ENCODE results near the gene PKP4. TPM values are rescaled to one million over a fixed set of nuclear protein-coding genes. Genes with fewer than 3 reads are reported as not detected.

The PKP4 gene
- total and polyA plus RNA-seq, 9 of the 15 experiments (the other 6 are each of a cell fraction or from before 2014, with no cell fraction given), result 24.6 to 99.1 (median 74.0) TPM

GRCh38 chr2:158477202-158477601, 20.4 kb downstream of the PKP4 start (continued):
- TF ChIP-seq ZHX1 (conservative IDR thresholded peaks at IDR 0.05; ENCODE audit: low read length), result no peak

GRCh38 chr2:158478237-158478636, 21.5 kb downstream of the PKP4 start:
- H3K36me3 ChIP-seq (ENCODE audit: control insufficient read depth, insufficient read depth, low read length), result peaks cover 14% of the 10 kb centered on the region
- no peak overlapping the region for H2AFZ ChIP-seq (ENCODE audit: low read depth, low read length)
- no peaks in the 10 kb centered on the region for H3K9me1 ChIP-seq (ENCODE audit: control insufficient read depth, insufficient read depth, low read length)
- POLR2A ChIA-PET, result interaction anchor here (0.5 to 2.1 kb wide), 4 partner anchors 9 to 645 kb away, joined by 3 to 9 read pairs (median 4); no protein-coding TSS in a partner anchor
- peaks cover 50% of the 10 kb centered on the region for H3K79me2 ChIP-seq (ENCODE audit: control insufficient read depth, insufficient read depth, low read length)
- ATAC-seq (no peak), DNase-seq (ENCODE audit: extremely low read depth in 1 of 4, low spot score in 3 of 4) (no peak), FAIRE-seq (no peak)
- H3K27ac ChIP-seq (ENCODE audit: extremely low read depth, low read depth, low read length), result no peak overlapping the region
- no peaks in the 10 kb centered on the region; a peak in 2 of 5 replicates for H3K4me1 ChIP-seq (replicated peaks in 1 of 2; ENCODE audit: control insufficient read depth in 2 of 2, insufficient read depth in 2 of 2, low read length in 2 of 2)
- in situ Hi-C loops (cut with MboI) (no loop called here), intact Hi-C loops (cut with micrococcal nuclease) (no loop called here)
- no peak overlapping the region for H3K4me2 ChIP-seq (ENCODE audit: insufficient read depth, low read length)
- no TSS peak for BruUV-seq (replicated peaks)
- H3K27me3 ChIP-seq (ENCODE audit: control insufficient read depth in 2 of 2, insufficient read depth in 2 of 2, low read length in 2 of 2), result no peaks in the 10 kb centered on the region
- 85% methylated on average over 6 of the region's 6 CpGs for WGBS (ENCODE audit: insufficient coverage, low coverage, missing lambda C conversion rate)
- no peak overlapping the region for H3K4me3 ChIP-seq
- H3K9me3 ChIP-seq (replicated peaks; ENCODE audit: control insufficient read depth, insufficient read depth, low read depth, low read length), result no peaks in the 10 kb centered on the region
- H4K20me1 ChIP-seq (replicated peaks; ENCODE audit: control insufficient read depth, insufficient read depth, low read length), result no peaks in the 10 kb centered on the region
- CTCF ChIA-PET (ENCODE audit: low intra/inter-chr PET ratio), result interaction anchor here (0.6 kb wide), 1 partner anchor 52 kb away, joined by 8 read pairs; no protein-coding TSS in a partner anchor
- no peak overlapping the region for H3K9ac ChIP-seq (ENCODE audit: insufficient read depth in 1 of 2, low read depth in 2 of 2, low read length in 2 of 2)
- no peak for TF ChIP-seq ZNF518B (CRISPR knock-in tag; IDR thresholded peaks at IDR 0.05)
- no peak for TF ChIP-seq ILK (tag; IDR thresholded peaks at IDR 0.05; ENCODE audit: borderline replicate concordance, low read depth)
- no peak for TF ChIP-seq ZBTB34 (CRISPR knock-in tag; IDR thresholded peaks at IDR 0.05)
- no peak for TF ChIP-seq POLR2A (conservative IDR thresholded peaks at IDR 0.05)
- no peak for TF ChIP-seq NR4A1 (CRISPR knock-in tag; IDR thresholded peaks at IDR 0.05)
- TF ChIP-seq NR4A1 (tag; IDR thresholded peaks at IDR 0.05), result no peak
- no peak for TF ChIP-seq ZNF197 (CRISPR knock-in tag; IDR thresholded peaks at IDR 0.05; ENCODE audit: low read depth)
- TF ChIP-seq ZNF707 (CRISPR knock-in tag; conservative IDR thresholded peaks at IDR 0.05), result no peak
- no peak for TF ChIP-seq DDX20 (tag; IDR thresholded peaks at IDR 0.05; ENCODE audit: low read depth)
- no peak for TF ChIP-seq XRCC4 (IDR thresholded peaks at IDR 0.05; ENCODE audit: extremely low read depth, insufficient read depth, insufficient read length)
- TF ChIP-seq TAL1 (IDR thresholded peaks at IDR 0.05), result no peak
- no peak for TF ChIP-seq CC2D1A (IDR thresholded peaks at IDR 0.05)
- no peak for TF ChIP-seq MLX (CRISPR knock-in tag; conservative IDR thresholded peaks at IDR 0.05)
